Trophoblast cell (in vitro differentiated cells and primary cell): ENCODE data around the gene OTOG.

Experiments
- DNase-seq, 2 donors: peaks; one replicate each; pipeline ENCODE4 v3.0.0-alpha.2; 2016
- H2AFZ ChIP-seq: 2 replicates; pipeline ENCODE4 v1.6.1; 2013; ENCODE audit warnings: low read length, moderate library complexity, mild to moderate bottlenecking; ENCODE audit not compliant: insufficient read depth, poor library complexity
- H2AK5ac ChIP-seq: 2 replicates; pipeline ENCODE4 v1.6.1; 2013; ENCODE audit warnings: mild to moderate bottlenecking, low read length
- H2BK120ac ChIP-seq: 2 replicates; pipeline ENCODE4 v1.6.1; 2013; ENCODE audit warnings: low read length, mild to moderate bottlenecking, moderate library complexity; ENCODE audit not compliant: insufficient read depth, poor library complexity
- H2BK12ac ChIP-seq: 2 replicates; pipeline ENCODE4 v1.6.1; 2013; ENCODE audit warnings: mild to moderate bottlenecking, low read length, moderate library complexity
- H2BK5ac ChIP-seq: 2 replicates; pipeline ENCODE4 v1.6.1; 2013; ENCODE audit warnings: low read length, low read depth, moderate library complexity, mild to moderate bottlenecking; ENCODE audit not compliant: poor library complexity
- H3K14ac ChIP-seq: 2 replicates; pipeline ENCODE4 v1.6.1; 2013; ENCODE audit warnings: mild to moderate bottlenecking, low read length
- H3K18ac ChIP-seq: 2 replicates; pipeline ENCODE4 v1.6.1; 2013; ENCODE audit warnings: mild to moderate bottlenecking, low read length
- H3K23ac ChIP-seq: 2 replicates; pipeline ENCODE4 v1.6.1; 2013; ENCODE audit warnings: low read length
- H3K27ac ChIP-seq: 2 replicates; pipeline ENCODE4 v1.5.1; 2013; ENCODE audit warnings: low read depth, mild to moderate bottlenecking, inconsistent platforms, low read length, moderate library complexity
- H3K27me3 ChIP-seq: 2 replicates; pipeline ENCODE4 v1.6.1; 2013; ENCODE audit warnings: inconsistent platforms, mild to moderate bottlenecking, low read length, moderate library complexity; ENCODE audit not compliant: insufficient read depth
- H3K36me3 ChIP-seq, 2 experiments: 1 replicate in 1 of 2; 2 replicates in 1 of 2; pipeline ENCODE4 v1.6.1; 2013; ENCODE audit warnings: low read length in 2 of 2, mild to moderate bottlenecking in 2 of 2, moderate library complexity in 1 of 2; ENCODE audit not compliant: insufficient read depth in 2 of 2, control insufficient read depth in 1 of 2
- H3K4ac ChIP-seq: 2 replicates; pipeline ENCODE4 v1.6.1; 2013; ENCODE audit warnings: low read depth, mild to moderate bottlenecking, low read length, moderate library complexity
- H3K4me1 ChIP-seq, 2 experiments: 1 replicate in 1 of 2; 2 replicates in 1 of 2; pipeline ENCODE4 v1.6.1; 2013; ENCODE audit warnings: low read length in 2 of 2, mild to moderate bottlenecking in 2 of 2, moderate library complexity in 1 of 2; ENCODE audit not compliant: insufficient read depth in 2 of 2, control insufficient read depth in 1 of 2
- H3K4me2 ChIP-seq: 2 replicates; pipeline ENCODE4 v1.6.1; 2013; ENCODE audit warnings: inconsistent platforms, mild to moderate bottlenecking, low read length, moderate library complexity
- H3K4me3 ChIP-seq: 2 replicates; pipeline ENCODE4 v1.5.1; 2013; ENCODE audit warnings: mild to moderate bottlenecking, low read depth, low read length, inconsistent platforms
- H3K79me1 ChIP-seq: one replicate; pipeline ENCODE4 v1.6.1; 2013; ENCODE audit warnings: low read length
- H3K79me2 ChIP-seq: 2 replicates; pipeline ENCODE4 v1.6.1; 2013; ENCODE audit warnings: low read length, mild to moderate bottlenecking; ENCODE audit not compliant: control insufficient read depth, insufficient read depth, poor library complexity
- H3K9ac ChIP-seq: 2 replicates; pipeline ENCODE4 v1.6.1; 2013; ENCODE audit warnings: mild to moderate bottlenecking, low read length
- H3K9me3 ChIP-seq: 2 replicates; pipeline ENCODE4 v1.6.1; 2013; ENCODE audit warnings: low read depth, mild to moderate bottlenecking, control low read depth, inconsistent platforms, low read length; ENCODE audit not compliant: insufficient read depth
- H4K12ac ChIP-seq: 2 replicates; pipeline ENCODE4 v1.6.1; 2013; ENCODE audit warnings: low read depth, mild to moderate bottlenecking, low read length, moderate library complexity
- H4K8ac ChIP-seq: 2 replicates; pipeline ENCODE4 v1.6.1; 2013; ENCODE audit warnings: low read depth, mild to moderate bottlenecking, low read length, moderate library complexity
- H4K91ac ChIP-seq: one replicate; pipeline ENCODE4 v1.6.1; 2013; ENCODE audit warnings: low read depth, mild to moderate bottlenecking, low read length, moderate library complexity
- WGBS: extraction: QIAGEN DNeasy Blood & Tissue Kit; methylation state at CpG from one replicate; pipeline ENCODE4 v1.1.7; 2013; ENCODE audit warnings: missing lambda C conversion rate; ENCODE audit not compliant: insufficient read length, insufficient coverage; ENCODE audit errors: extremely low coverage; 5-methylcytosine and 5-hydroxymethylcytosine counted together

OTOG gene

DNA sequence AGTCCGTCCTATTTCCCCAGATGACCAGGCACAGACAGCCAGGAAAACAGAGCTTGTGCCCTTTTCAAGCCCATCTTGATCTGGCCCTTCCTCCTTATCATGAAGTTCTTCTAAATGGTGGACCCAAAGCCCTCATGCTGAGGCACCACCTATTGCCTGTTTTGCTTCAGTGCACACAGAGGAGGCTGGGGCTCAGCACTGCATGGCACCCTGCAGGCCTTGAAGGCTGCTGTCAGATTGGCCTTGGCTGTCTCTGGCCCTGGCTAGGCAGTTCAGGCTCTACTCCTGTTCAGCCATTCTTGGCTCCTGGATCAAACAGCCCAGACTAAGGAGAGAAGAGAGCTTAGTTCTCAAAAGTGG lies 49.2 kb downstream of the OTOG start:
- no peak overlapping the region for H3K4me3 ChIP-seq
- no peak overlapping the region for H2BK5ac ChIP-seq

DNA sequence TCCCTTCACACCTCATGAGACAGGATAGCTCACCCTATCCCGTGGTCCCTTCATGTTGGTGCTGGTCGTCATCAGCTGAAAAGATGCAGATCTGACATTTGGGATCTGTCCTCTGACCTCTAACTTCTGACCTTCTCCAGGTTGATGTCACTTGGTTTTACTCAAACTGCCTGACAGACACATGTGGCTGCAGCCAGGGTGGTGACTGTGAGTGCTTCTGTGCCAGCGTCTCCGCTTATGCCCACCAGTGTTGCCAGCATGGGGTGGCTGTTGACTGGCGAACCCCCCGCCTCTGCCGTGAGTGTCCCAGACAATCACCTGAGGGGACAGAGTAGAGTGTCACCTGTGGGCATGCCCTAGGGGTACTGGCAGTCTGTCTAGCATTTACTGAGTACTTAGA lies 49.7 kb downstream of the OTOG start:
- Histone ChIP-seq H3K79me1 (no peaks in the 10 kb centered on the region), H2BK120ac (no peak overlapping the region), H3K14ac (no peak overlapping the region), H2AK5ac (no peak overlapping the region), H3K23ac (no peak overlapping the region), H2AFZ (no peak overlapping the region), H3K9me3 (peaks cover 13% of the 10 kb centered on the region), H3K4me2 (no peak overlapping the region), H3K4ac (no peak overlapping the region), H3K79me2 (no peaks in the 10 kb centered on the region), H3K27ac (no peak overlapping the region), H3K9ac (no peak overlapping the region), H3K18ac (no peak overlapping the region), H4K8ac (no peak overlapping the region), H2BK5ac (no peak overlapping the region), H3K27me3 (no peaks in the 10 kb centered on the region), H4K12ac (no peak overlapping the region), H2BK12ac (no peak overlapping the region), H3K36me3 (no peaks in the 10 kb centered on the region), H3K4me3 (no peak overlapping the region), H4K91ac (no peak overlapping the region), H3K4me1 (no peaks in the 10 kb centered on the region)
- DNase-seq = no peak
- no CpG with 5 or more reads among the region's 7 CpGs for WGBS

More for the DNA sequence above, 49.2 kb downstream of the OTOG start:
- Histone ChIP-seq H4K12ac (no peak overlapping the region), H3K9ac (no peak overlapping the region), H2BK120ac (no peak overlapping the region), H3K23ac (no peak overlapping the region), H4K8ac (no peak overlapping the region), H3K14ac (no peak overlapping the region), H4K91ac (no peak overlapping the region), H3K79me1 (no peaks in the 10 kb centered on the region), H3K4ac (no peak overlapping the region), H3K27me3 (no peaks in the 10 kb centered on the region), H2BK12ac (no peak overlapping the region), H2AFZ (no peak overlapping the region), H3K27ac (no peak overlapping the region), H3K4me1 (no peaks in the 10 kb centered on the region), H3K36me3 (no peaks in the 10 kb centered on the region), H3K79me2 (no peaks in the 10 kb centered on the region), H3K18ac (no peak overlapping the region), H2AK5ac (no peak overlapping the region), H3K9me3 (peaks cover 15% of the 10 kb centered on the region), H3K4me2 (no peak overlapping the region)
- DNase-seq = no peak
- no CpG with 5 or more reads among the region's 1 CpG for WGBS

DNA sequence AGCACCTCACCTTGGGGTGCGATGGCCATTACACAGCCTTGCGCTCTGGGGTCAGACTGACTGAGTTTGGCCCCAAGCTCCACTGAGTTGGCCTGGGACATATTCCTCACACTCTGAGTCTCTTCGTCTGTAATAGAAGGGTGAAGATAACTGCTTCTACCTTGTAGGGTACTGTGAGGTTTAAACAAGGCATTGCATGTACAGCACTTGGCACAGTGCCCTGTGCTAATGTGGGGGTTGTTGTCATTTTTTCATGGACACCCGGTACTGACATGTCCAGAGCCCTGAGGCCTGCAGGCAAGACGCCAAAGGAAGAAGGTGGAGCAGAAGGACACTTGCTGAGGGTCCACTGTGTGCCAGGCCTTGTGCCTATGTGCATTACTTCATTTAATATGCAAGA lies 50.7 kb downstream of the OTOG start:
- H3K79me2 ChIP-seq = no peaks in the 10 kb centered on the region
- H3K36me3 ChIP-seq = no peaks in the 10 kb centered on the region
- H2BK120ac ChIP-seq = no peak overlapping the region
- no peak overlapping the region for H4K12ac ChIP-seq
- peaks cover 13% of the 10 kb centered on the region for H3K9me3 ChIP-seq
- no peak overlapping the region for H3K4me2 ChIP-seq
- H3K4me3 ChIP-seq = no peak overlapping the region
- no peak overlapping the region for H3K23ac ChIP-seq
- no peak overlapping the region for H2AK5ac ChIP-seq
- no peak overlapping the region for H3K4ac ChIP-seq
- no peak overlapping the region for H2BK12ac ChIP-seq
- DNase-seq = no peak
- no peak overlapping the region for H4K8ac ChIP-seq
- H2AFZ ChIP-seq = no peak overlapping the region
- H3K27me3 ChIP-seq = no peaks in the 10 kb centered on the region
- WGBS = no CpG with 5 or more reads among the region's 5 CpGs
- H3K27ac ChIP-seq = no peak overlapping the region
- H3K79me1 ChIP-seq = no peaks in the 10 kb centered on the region
- no peak overlapping the region for H2BK5ac ChIP-seq
- no peak overlapping the region for H3K9ac ChIP-seq
- no peaks in the 10 kb centered on the region for H3K4me1 ChIP-seq
- H3K18ac ChIP-seq = no peak overlapping the region
- no peak overlapping the region for H4K91ac ChIP-seq
- H3K14ac ChIP-seq = no peak overlapping the region

GRCh38 chr11:17598700-17599459 lies 51.8 kb downstream of the OTOG start:
- Histone ChIP-seq H3K23ac (no peak overlapping the region), H3K9me3 (peaks cover 14% of the 10 kb centered on the region), H4K91ac (no peak overlapping the region), H3K4me3 (no peak overlapping the region), H4K8ac (no peak overlapping the region), H3K27me3 (no peaks in the 10 kb centered on the region), H2AFZ (no peak overlapping the region), H3K18ac (no peak overlapping the region), H3K4me2 (no peak overlapping the region), H3K9ac (no peak overlapping the region), H2BK12ac (no peak overlapping the region), H3K79me2 (no peaks in the 10 kb centered on the region), H4K12ac (no peak overlapping the region), H3K27ac (no peak overlapping the region), H2BK120ac (no peak overlapping the region), H3K36me3 (no peaks in the 10 kb centered on the region), H3K79me1 (no peaks in the 10 kb centered on the region), H2BK5ac (no peak overlapping the region), H3K4me1 (no peaks in the 10 kb centered on the region), H3K14ac (no peak overlapping the region), H3K4ac (no peak overlapping the region), H2AK5ac (no peak overlapping the region)
- peak; percentile 61 to 86 for DNase-seq
- no CpG with 5 or more reads among the region's 17 CpGs for WGBS
